ENCODE results near the gene ZBTB6.
"Not testable (repeated sequence)": the region's sequence is repeated elsewhere in the genome, so short reads cannot be mapped to it uniquely, and the experiment has no call there.

GRCh38 chr9:122906122-122906521 is 7.0 kb downstream of the ZBTB6 start:
- TF ChIP-seq CTCF (conservative IDR thresholded peaks at IDR 0.05; ENCODE audit: low read depth, low read length); RAD21 (IDR thresholded peaks at IDR 0.05; ENCODE audit: low read length); CEBPB (IDR thresholded peaks at IDR 0.05; ENCODE audit: low read depth, low read length); POLR2A (IDR thresholded peaks at IDR 0.05; ENCODE audit: low read depth, low read length); USF2 (IDR thresholded peaks at IDR 0.05; ENCODE audit: low read depth, low read length); MXI1 (IDR thresholded peaks at IDR 0.05; ENCODE audit: borderline replicate concordance, low read depth, low read length); MAZ (IDR thresholded peaks at IDR 0.05; ENCODE audit: borderline replicate concordance, low read depth, low read length); BHLHE40 (IDR thresholded peaks at IDR 0.05; ENCODE audit: low read depth, low read length); MAFK (IDR thresholded peaks at IDR 0.05; ENCODE audit: low read depth, low read length); RFX5 (IDR thresholded peaks at IDR 0.05; ENCODE audit: low read depth, low read length); NFE2L2 (IDR thresholded peaks at IDR 0.05; ENCODE audit: low read depth, low read length): not testable (repeated sequence)

All from IMR-90 (cell line).